ENCODE data around the gene IMPDH1. TPM values are rescaled to one million over a fixed set of nuclear protein-coding genes. Genes with fewer than 3 reads are reported as not detected.

Gene IMPDH1
- total and polyA plus RNA-seq, 9 of the 15 experiments (the other 6 are each of a cell fraction or from before 2014, with no cell fraction given): 0.80 to 118 (median 64.3) TPM

DNA sequence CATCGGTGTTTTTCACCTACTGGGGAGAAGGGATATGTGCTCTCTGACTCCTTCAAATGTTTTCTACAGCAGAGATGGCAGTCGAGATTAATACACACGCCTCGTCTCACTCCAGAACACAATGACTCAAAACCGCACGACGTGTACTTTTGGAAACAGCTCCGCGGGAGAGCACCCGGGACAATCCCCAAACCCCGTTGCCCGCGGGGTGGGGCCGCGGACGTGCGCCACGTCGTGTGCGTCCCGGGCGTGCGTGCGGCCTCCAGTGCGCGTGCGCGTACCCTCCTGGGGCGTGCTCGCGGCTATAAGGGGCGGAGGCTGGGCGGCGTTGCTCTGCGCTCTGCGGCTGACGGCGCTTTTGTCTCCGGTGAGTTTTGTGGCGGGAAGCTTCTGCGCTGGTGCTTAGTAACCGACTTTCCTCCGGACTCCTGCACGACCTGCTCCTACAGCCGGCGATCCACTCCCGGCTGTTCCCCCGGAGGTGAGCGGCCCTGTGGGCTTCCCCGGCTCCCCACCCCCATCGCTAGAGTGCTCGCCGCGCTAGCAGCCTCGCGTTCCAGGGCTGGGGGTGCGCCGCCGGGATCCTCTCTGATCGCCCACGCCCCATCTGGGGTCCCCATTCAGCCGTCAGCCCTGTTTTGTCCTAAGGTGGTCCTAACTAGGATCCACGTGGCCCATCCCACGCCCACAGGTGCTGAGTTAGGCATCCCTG, 45.9 kb upstream of the IMPDH1 start, which contains the start of gene HILPDA (continued):
- TF ChIP-seq, protein P1, sequence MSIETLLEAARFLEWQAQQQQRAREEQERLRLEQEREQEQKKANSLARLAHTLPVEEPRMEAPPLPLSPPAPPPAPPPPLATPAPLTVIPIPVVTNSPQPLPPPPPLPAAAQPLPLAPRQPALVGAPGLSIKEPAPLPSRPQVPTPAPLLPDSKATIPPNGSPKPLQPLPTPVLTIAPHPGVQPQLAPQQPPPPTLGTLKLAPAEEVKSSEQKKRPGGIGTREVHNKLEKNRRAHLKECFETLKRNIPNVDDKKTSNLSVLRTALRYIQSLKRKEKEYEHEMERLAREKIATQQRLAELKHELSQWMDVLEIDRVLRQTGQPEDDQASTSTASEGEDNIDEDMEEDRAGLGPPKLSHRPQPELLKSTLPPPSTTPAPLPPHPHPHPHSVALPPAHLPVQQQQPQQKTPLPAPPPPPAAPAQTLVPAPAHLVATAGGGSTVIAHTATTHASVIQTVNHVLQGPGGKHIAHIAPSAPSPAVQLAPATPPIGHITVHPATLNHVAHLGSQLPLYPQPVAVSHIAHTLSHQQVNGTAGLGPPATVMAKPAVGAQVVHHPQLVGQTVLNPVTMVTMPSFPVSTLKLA (conservative IDR thresholded peaks at IDR 0.05): peak; percentile 88 to 95
- peak; percentile 97 for TF ChIP-seq NCOA6 (IDR thresholded peaks at IDR 0.05)
- TF ChIP-seq, protein P2, sequence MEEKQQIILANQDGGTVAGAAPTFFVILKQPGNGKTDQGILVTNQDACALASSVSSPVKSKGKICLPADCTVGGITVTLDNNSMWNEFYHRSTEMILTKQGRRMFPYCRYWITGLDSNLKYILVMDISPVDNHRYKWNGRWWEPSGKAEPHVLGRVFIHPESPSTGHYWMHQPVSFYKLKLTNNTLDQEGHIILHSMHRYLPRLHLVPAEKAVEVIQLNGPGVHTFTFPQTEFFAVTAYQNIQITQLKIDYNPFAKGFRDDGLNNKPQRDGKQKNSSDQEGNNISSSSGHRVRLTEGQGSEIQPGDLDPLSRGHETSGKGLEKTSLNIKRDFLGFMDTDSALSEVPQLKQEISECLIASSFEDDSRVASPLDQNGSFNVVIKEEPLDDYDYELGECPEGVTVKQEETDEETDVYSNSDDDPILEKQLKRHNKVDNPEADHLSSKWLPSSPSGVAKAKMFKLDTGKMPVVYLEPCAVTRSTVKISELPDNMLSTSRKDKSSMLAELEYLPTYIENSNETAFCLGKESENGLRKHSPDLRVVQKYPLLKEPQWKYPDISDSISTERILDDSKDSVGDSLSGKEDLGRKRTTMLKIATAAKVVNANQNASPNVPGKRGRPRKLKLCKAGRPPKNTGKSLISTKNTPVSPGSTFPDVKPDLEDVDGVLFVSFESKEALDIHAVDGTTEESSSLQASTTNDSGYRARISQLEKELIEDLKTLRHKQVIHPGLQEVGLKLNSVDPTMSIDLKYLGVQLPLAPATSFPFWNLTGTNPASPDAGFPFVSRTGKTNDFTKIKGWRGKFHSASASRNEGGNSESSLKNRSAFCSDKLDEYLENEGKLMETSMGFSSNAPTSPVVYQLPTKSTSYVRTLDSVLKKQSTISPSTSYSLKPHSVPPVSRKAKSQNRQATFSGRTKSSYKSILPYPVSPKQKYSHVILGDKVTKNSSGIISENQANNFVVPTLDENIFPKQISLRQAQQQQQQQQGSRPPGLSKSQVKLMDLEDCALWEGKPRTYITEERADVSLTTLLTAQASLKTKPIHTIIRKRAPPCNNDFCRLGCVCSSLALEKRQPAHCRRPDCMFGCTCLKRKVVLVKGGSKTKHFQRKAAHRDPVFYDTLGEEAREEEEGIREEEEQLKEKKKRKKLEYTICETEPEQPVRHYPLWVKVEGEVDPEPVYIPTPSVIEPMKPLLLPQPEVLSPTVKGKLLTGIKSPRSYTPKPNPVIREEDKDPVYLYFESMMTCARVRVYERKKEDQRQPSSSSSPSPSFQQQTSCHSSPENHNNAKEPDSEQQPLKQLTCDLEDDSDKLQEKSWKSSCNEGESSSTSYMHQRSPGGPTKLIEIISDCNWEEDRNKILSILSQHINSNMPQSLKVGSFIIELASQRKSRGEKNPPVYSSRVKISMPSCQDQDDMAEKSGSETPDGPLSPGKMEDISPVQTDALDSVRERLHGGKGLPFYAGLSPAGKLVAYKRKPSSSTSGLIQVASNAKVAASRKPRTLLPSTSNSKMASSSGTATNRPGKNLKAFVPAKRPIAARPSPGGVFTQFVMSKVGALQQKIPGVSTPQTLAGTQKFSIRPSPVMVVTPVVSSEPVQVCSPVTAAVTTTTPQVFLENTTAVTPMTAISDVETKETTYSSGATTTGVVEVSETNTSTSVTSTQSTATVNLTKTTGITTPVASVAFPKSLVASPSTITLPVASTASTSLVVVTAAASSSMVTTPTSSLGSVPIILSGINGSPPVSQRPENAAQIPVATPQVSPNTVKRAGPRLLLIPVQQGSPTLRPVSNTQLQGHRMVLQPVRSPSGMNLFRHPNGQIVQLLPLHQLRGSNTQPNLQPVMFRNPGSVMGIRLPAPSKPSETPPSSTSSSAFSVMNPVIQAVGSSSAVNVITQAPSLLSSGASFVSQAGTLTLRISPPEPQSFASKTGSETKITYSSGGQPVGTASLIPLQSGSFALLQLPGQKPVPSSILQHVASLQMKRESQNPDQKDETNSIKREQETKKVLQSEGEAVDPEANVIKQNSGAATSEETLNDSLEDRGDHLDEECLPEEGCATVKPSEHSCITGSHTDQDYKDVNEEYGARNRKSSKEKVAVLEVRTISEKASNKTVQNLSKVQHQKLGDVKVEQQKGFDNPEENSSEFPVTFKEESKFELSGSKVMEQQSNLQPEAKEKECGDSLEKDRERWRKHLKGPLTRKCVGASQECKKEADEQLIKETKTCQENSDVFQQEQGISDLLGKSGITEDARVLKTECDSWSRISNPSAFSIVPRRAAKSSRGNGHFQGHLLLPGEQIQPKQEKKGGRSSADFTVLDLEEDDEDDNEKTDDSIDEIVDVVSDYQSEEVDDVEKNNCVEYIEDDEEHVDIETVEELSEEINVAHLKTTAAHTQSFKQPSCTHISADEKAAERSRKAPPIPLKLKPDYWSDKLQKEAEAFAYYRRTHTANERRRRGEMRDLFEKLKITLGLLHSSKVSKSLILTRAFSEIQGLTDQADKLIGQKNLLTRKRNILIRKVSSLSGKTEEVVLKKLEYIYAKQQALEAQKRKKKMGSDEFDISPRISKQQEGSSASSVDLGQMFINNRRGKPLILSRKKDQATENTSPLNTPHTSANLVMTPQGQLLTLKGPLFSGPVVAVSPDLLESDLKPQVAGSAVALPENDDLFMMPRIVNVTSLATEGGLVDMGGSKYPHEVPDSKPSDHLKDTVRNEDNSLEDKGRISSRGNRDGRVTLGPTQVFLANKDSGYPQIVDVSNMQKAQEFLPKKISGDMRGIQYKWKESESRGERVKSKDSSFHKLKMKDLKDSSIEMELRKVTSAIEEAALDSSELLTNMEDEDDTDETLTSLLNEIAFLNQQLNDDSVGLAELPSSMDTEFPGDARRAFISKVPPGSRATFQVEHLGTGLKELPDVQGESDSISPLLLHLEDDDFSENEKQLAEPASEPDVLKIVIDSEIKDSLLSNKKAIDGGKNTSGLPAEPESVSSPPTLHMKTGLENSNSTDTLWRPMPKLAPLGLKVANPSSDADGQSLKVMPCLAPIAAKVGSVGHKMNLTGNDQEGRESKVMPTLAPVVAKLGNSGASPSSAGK (IDR thresholded peaks at IDR 0.05): peak; percentile 97
